SU-DHL-6 (cell line): ENCODE data around the gene EEF1AKMT3.
A peak's percentile ranks its signal among the peaks of the same experiment; 100 is the strongest.

Experiments
- H2AFZ ChIP-seq: fragments of 200-600 bp; sonication (generic); 2 replicates; pipeline ENCODE4 v1.6.1; 2014; ENCODE audit warnings: low read depth, mild to moderate bottlenecking, moderate library complexity, mixed read lengths, antibody characterized with exemption, low read length; ENCODE audit not compliant: severe bottlenecking
- H3F3A ChIP-seq: fragments of 200-600 bp; shearing (Covaris generic); 2 replicates; pipeline ENCODE4 v1.6.0; 2016; ENCODE audit warnings: antibody characterized with exemption, mild to moderate bottlenecking; ENCODE audit not compliant: insufficient read depth
- H3K27ac ChIP-seq: fragments of 200-600 bp; sonication (generic); 2 replicates; pipeline ENCODE4 v1.5.1; 2016; ENCODE audit warnings: low read depth, mild to moderate bottlenecking, low read length, moderate library complexity, mixed read lengths
- H3K27me3 ChIP-seq: fragments of 200-600 bp; sonication (generic), shearing (Covaris generic); 2 replicates; pipeline ENCODE4 v1.6.0; 2014; ENCODE audit warnings: mild to moderate bottlenecking, low read length
- H3K36me3 ChIP-seq: fragments of 200-600 bp; sonication (generic); 2 replicates; pipeline ENCODE4 v1.6.1; 2014; ENCODE audit warnings: mild to moderate bottlenecking, low read length, mixed read lengths
- H3K4me2 ChIP-seq: fragments of 300-600, 200-600 bp; shearing (Covaris generic), sonication (generic); 2 replicates; pipeline ENCODE4 v1.6.0; 2014; ENCODE audit warnings: low read length, low read depth, mild to moderate bottlenecking; ENCODE audit not compliant: poor library complexity, severe bottlenecking
- H3K4me3 ChIP-seq: fragments of 200-600 bp; sonication (generic); 2 replicates; pipeline ENCODE4 v1.5.1; 2014; ENCODE audit warnings: antibody characterized with exemption, low read length, mild to moderate bottlenecking, mixed read lengths; ENCODE audit not compliant: insufficient read depth, poor library complexity, severe bottlenecking
- H3K79me2 ChIP-seq: fragments of 200-600 bp; sonication (generic); 2 replicates; pipeline ENCODE4 v1.6.1; 2014; ENCODE audit warnings: mild to moderate bottlenecking, low read length, moderate library complexity; ENCODE audit not compliant: insufficient read depth
- H3K9ac ChIP-seq: fragments of 200-600 bp; sonication (generic); 2 replicates; pipeline ENCODE4 v1.7.0; 2014; ENCODE audit warnings: mild to moderate bottlenecking, low read length
- H3K9me2 ChIP-seq: fragments of 200-600 bp; sonication (generic); replicated peaks from 2 replicates; pipeline ENCODE4 v1.6.1; 2014; ENCODE audit warnings: low read length; ENCODE audit not compliant: insufficient read depth
- H3K9me3 ChIP-seq: fragments of 200-600 bp; sonication (generic); 2 replicates; pipeline ENCODE4 v1.6.1; 2014; ENCODE audit warnings: low read length, mixed read lengths; ENCODE audit not compliant: insufficient read depth
- H4K20me1 ChIP-seq: fragments of 200-600 bp; sonication (generic); 2 replicates; pipeline ENCODE4 v1.6.1; 2014; ENCODE audit warnings: low read depth, mild to moderate bottlenecking, antibody characterized with exemption, low read length, moderate library complexity, mixed read lengths
- EZH2phosphoT487 ChIP-seq: fragments of 200-600 bp; sonication (generic), shearing (Covaris generic); conservative IDR thresholded peaks from 2 replicates; pipeline ENCODE4 v1.6.1; 2018; ENCODE audit warnings: mild to moderate bottlenecking, antibody characterized with exemption, low read length, moderate library complexity, mixed read lengths
- TF ChIP-seq, protein P1 (sequence below): fragments of 200-600 bp; sonication (generic); IDR thresholded peaks from one replicate; pipeline ENCODE4 v1.5.1; 2017; ENCODE audit warnings: antibody characterized with exemption, mild to moderate bottlenecking, low read length, moderate library complexity; ENCODE audit not compliant: insufficient read depth, poor library complexity, severe bottlenecking

Gene EEF1AKMT3

DNA sequence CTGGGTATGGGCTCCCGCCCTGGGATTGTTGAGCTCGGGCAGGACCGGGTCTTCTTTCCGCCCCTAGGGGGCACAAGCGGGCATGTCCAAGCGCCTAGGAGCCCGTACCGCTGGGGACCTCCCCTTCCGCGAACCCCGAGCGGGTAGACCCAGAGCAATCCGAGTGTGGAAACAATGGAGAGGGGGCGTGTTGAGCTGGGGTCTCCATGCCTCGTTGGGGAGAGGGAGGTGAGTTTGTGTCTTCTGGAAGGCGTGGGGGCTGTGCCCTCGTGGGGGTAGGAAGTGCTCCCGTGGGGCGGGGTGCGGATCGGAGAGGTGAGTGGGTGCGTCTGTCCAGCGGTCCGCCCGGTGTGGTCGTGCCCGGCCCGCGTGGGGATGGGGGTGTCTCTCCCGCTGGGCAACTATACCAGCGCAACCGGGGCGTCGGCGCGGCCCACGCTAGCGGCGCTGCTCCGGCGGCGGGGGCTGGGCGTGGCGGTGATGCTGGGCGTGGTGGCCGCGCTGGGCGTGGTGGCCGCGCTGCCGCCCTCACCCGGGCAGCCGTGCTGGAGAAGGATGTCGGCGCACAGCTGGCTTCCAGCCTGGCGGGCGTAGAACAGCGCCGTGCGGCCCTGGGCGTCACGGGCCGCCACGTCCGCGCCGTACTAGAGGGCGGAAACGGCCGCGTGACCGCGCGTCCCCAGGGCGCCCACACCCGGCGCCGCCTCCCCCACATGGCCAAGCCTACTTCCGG lies 46.1 kb upstream of the EEF1AKMT3 start:
- H3K27ac ChIP-seq = no peak overlapping the region
- H3K9me3 ChIP-seq = no peaks in the 10 kb centered on the region

DNA sequence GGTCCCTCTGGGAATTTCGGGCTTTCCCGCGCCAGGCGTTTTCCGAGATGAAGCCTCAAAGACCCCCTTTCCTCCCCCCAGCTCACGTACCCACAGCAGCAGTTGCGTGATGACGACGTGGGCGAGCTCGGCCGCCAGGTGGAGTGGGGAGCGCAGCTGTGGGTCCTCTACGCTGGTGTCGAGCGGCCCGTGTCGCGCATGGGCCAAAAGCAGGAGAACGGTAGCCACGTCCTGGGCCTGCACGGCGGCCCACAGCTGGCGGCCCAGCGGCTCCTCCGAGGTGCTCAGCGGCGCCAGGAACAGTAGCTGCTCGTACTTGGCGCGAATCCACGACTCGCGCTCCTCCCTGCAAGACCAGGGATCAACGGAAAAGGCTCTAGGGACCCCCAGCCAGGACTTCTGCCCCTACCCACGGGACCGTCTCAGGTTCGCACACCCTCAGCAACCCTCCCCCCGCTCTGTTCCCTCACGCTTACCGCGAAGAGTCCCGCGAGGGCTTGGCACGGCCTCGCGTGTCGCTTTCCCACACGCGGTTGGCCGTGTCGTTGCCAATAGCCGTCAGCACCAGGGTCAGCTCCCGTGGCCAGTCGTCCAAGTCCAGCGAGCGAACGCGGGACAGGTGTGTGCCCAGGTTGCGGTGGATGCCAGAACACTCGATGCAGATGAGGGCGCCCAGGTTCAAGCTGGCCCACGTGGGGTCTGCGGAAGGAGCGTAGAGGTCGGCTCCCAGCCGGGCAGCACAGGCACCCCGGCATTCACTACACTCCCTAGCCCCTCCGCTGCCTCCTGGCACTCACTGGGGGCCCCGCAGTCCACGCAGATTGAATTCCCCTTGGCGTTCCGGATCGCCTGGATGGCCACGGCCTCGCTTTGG lies 45.3 kb upstream of the EEF1AKMT3 start:
- Histone ChIP-seq H3F3A (no peaks in the 10 kb centered on the region), H3K27ac (no peak overlapping the region), H3K9me3 (no peaks in the 10 kb centered on the region), H3K4me2 (no peak overlapping the region), H2AFZ (no peak overlapping the region), H3K9ac (no peak overlapping the region), H3K9me2 (no peaks in the 10 kb centered on the region), H4K20me1 (no peaks in the 10 kb centered on the region), H3K36me3 (peaks cover 3% of the 10 kb centered on the region; the same call in 1 of the 2 replicates), H3K79me2 (no peaks in the 10 kb centered on the region), H3K4me3 (no peak overlapping the region), H3K27me3 (no peaks in the 10 kb centered on the region)
- TF ChIP-seq EZH2phosphoT487 = no peak
- TF ChIP-seq, protein P1, sequence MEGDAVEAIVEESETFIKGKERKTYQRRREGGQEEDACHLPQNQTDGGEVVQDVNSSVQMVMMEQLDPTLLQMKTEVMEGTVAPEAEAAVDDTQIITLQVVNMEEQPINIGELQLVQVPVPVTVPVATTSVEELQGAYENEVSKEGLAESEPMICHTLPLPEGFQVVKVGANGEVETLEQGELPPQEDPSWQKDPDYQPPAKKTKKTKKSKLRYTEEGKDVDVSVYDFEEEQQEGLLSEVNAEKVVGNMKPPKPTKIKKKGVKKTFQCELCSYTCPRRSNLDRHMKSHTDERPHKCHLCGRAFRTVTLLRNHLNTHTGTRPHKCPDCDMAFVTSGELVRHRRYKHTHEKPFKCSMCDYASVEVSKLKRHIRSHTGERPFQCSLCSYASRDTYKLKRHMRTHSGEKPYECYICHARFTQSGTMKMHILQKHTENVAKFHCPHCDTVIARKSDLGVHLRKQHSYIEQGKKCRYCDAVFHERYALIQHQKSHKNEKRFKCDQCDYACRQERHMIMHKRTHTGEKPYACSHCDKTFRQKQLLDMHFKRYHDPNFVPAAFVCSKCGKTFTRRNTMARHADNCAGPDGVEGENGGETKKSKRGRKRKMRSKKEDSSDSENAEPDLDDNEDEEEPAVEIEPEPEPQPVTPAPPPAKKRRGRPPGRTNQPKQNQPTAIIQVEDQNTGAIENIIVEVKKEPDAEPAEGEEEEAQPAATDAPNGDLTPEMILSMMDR = no peak

More for the DNA sequence above, 46.1 kb upstream of the EEF1AKMT3 start:
- Histone ChIP-seq H3K4me3 (no peak overlapping the region), H3K36me3 (0 out of 2 replicates have a peak, but pooled peaks cover 3% of the 10 kb centered on the region), H3K9me2 (no peaks in the 10 kb centered on the region), H3K27me3 (no peaks in the 10 kb centered on the region), H2AFZ (no peak overlapping the region), H3K9ac (no peak overlapping the region), H3K79me2 (no peaks in the 10 kb centered on the region), H3K4me2 (no peak overlapping the region), H3F3A (no peaks in the 10 kb centered on the region), H4K20me1 (no peaks in the 10 kb centered on the region)
- TF ChIP-seq, protein P1 = peak; percentile 20
- no peak for TF ChIP-seq EZH2phosphoT487

DNA sequence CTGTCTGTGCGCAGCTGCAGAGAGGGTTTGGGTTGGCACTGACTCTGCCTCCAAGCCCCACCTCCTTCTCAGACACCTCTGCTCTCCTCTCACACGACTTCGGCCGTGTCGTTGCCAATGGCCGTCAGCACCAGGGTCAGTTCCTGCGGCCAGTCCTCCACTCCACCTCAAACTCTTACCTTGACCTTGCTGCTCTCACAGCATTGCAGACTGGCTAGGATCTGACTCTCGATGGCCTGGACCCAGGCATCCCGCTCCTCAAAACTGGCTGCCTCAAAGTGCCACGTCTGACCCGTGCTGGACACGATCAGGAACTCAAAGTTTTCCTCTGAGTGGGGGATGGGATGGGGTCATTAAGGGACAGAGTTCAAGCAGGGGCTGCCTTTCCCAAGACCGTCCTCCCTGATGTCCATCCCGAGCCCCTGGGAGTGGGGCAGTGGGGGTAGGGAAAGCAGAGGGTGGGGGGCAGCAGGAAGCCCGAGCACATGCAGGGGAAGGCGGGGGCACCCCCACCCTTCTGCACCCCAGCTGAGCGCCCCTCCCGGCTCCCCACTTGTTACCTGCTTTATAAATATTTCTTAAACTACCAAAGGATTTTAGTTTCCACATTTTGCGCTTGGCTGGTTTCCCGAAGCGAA lies 44.5 kb upstream of the EEF1AKMT3 start:
- H4K20me1 ChIP-seq = no peaks in the 10 kb centered on the region
- H3F3A ChIP-seq = no peaks in the 10 kb centered on the region
- no peaks in the 10 kb centered on the region for H3K9me2 ChIP-seq
- no peak overlapping the region for H2AFZ ChIP-seq
- no peak overlapping the region for H3K4me2 ChIP-seq
- no peaks in the 10 kb centered on the region for H3K27me3 ChIP-seq
- no peaks in the 10 kb centered on the region for H3K79me2 ChIP-seq
- H3K4me3 ChIP-seq = no peak overlapping the region
- H3K9ac ChIP-seq = no peak overlapping the region
- no peak for TF ChIP-seq EZH2phosphoT487
- peaks cover 3% of the 10 kb centered on the region; the same call in 1 of the 2 replicates for H3K36me3 ChIP-seq
- H3K9me3 ChIP-seq = no peaks in the 10 kb centered on the region
- no peak overlapping the region for H3K27ac ChIP-seq
